Activated T-helper 1 cell treated with Interleukin-2 at 50 U/mL for 16 hours (primary cell): ENCODE results near the gene ME1.
"Not testable (repeated sequence)": the region's sequence is repeated elsewhere in the genome, so short reads cannot be mapped to it uniquely, and the experiment has no call there.

Source experiments
- DNase-seq: peaks from one replicate; pipeline ENCODE4 v3.0.0-alpha.2; 2020; ENCODE audit warnings: low read depth

Gene ME1

DNA sequence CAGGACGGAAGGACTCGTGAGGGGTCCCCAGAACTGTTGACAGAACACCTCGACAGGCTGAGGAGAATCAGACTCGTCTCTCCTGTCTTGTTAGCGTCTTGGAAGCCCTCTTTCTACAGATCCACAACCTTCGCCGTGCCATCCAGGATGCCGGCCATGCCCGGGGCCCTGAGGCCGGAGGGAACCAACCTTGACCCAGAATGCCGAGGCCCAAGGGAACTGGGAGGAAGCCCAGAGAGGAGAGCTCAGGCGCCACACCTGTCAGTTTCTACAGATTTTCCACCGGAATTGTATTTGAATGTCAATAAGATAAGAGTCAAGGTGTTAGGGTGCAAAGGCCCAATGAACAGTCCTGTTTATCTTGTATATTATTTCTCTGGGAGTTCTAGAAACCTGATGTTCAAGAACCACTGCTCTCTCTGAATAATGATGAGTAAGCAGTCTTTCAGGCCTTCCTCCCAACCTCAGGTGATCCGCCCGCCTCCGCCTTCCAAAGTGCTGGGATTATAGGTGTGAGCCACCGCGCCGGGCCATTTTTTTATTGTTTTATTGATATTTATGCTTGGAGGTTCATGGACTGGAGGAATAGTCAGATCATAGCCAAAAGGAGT, 799 bp upstream of the ME1 start:
- DNase-seq: no peak

GRCh38 chr6:83429857-83430610, 817 bp downstream of the ME1 start:
- DNase-seq: no peak

GRCh38 chr6:83429269-83429668, 1.6 kb downstream of the ME1 start:
- DNase-seq: no peak

DNA sequence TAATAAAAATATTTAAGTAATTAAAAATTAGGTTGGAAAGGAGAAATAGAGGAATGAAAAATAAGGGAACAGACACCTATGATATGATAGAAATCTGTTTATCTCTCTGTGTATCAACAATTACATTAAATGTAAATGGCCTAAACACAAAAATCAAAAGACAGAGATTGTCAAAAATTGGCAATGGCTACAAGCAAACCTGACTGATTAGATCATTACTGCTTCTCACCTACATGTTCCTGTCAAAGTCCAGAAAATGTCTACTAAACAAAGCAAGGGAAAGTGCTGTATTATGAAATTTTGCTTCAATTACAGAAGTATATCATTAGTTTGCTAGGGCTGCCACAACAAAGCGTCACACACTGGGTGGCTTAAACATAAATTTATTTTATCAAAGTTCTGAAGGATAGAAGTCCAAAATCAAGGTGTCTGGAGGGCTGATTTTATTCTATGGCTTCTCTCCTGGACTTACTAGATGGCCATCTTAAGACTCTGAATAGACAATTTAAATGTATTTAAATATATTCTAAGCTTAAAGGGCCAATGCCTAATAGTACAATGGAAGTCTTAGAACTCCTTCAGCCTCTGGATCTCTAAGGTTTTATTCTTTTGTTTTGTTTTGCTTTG, 6.3 kb downstream of the ME1 start:
- no peak for DNase-seq

GRCh38 chr6:83417880-83418663, 12.8 kb downstream of the ME1 start:
- DNase-seq: no peak

DNA sequence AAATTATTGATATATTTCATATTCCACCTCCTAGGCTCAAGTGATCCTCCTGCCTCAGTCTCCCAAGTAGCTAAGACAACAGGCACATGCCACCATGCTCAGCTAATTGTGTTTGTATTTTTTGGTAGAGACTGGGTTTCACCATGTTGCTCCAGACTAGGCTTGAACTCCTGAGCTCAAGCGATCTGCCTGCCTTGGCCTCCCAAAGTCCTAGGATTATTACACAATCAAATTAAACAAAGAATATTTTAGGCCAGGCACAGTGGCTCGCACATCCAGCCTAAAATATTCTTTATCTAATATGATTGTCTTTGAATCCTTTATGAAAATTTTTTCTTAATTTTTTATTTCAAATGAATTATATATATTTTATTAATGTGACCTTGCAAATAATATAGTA, 17.8 kb downstream of the ME1 start:
- DNase-seq: no peak

DNA sequence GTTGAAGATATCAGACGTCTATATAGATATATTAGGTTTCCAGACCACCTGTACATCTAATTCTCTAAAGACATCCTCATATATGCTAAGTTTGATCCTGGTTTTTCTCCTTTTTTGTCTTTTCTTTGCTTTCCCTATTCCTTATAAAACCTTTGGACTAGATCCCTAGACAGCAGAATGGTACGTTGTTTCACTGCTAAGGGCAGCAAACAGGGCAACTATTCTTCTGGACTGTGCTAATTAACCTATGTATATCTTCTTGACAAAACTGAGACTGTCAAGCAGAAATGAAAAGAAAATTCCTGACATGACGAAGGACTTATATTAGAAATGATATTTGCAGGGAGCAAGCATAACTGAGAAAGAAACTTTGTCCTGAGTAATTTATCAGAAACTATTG, 19.1 kb downstream of the ME1 start:
- DNase-seq: no peak

DNA sequence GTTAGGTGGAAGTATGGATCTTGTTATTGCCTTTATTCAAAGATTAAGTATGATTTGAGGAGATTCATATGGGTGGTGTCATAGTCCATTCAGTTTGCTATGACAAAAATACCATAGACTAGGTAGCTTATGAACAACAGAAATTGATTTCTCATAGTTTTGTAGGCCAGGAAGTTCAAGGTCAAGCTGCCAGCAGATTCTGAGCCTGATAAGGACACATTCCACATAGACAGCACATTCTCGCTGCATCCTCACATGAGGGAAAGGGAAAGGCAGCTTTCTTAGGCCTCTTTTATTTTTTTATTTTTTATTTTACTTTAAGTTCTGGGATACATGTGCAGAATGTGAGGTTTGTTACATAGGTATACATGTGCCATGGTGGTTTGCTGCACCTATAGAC, 27.7 kb downstream of the ME1 start:
- no peak for DNase-seq

- DNase-seq: no peak
Observed at GRCh38 chr6:83389606-83390005, 41.2 kb downstream of the ME1 start.

- DNase-seq: no peak
Observed at GRCh38 chr6:83385473-83385872, 45.4 kb downstream of the ME1 start.

DNA sequence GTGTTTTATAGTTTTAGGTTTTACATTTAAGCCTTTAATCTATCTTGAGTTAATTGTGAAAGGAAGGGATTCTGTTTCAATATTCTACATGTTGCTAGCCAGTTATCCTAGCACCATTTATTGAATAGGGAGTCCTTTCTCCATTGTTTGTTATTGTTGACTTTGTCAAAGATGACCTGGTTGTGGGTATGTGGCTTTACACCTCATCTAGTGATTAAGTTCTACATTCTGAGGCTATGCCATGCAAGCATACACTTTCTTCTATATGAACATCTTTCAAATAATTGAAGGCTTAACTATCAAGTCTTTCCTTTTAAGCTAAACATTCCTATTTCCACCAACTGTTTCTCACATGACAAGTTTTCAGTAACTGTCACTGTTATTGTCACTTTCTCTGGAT, 46.1 kb downstream of the ME1 start:
- DNase-seq: no peak

DNA sequence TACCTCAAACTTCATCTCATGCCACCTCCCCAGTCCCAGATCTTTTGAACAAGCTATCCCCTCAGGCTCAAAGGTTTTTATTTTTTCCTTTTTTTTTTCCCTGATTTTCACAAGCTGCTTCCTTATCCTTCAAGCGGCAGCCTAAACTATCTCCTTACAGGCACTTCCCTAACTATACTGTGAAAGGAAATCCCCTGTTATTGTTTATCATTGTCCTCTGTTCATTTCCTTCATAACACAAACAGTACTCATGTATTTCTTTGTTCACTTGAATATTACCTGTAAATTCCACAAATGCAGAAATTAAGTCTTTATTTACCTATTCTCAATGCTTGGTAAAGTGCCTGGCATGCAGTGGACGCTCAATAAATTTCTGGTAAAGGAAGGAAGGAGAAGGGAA, 48.9 kb downstream of the ME1 start:
- no peak for DNase-seq

GRCh38 chr6:83378621-83379388, 52.0 kb downstream of the ME1 start:
- DNase-seq: no peak

GRCh38 chr6:83371423-83371822, 59.4 kb downstream of the ME1 start:
- DNase-seq: no peak

DNA sequence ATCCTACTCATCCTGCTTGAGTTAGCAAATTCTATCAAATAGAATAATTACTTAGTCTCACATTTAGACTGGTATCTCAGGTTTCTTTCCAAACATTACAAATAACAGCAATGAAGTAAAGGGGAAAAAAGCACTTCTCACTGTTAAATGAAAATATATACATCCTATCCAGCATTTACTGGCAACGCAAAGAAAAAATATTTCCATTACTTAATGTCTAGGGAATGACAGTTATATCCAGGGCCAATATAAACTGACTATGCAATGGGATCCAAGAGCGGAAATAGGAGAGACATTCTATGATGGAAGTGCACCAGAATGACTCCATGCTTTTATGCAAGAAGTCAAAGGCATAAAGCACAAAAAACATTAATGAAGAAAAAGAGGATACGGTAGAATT, 60.3 kb downstream of the ME1 start:
- no peak for DNase-seq

DNA sequence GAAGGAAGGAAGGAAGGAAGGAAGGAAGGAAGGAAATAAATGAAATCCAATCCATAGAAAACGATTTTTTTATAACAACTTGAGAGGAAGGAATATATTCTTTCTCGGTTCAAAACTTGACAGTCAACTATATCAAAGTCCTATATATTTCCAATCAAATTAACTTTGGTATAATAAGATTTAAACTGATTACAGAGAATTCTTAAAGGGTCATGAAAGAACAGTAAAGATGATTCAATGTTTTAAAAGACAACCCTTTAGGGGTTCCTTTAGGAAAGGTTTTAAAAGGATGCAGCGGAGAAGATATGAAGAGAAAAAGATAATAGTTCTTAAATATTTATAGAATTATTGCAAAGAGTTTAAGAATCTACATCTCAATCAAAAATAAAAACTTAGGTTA, 61.2 kb downstream of the ME1 start:
- no peak for DNase-seq

DNA sequence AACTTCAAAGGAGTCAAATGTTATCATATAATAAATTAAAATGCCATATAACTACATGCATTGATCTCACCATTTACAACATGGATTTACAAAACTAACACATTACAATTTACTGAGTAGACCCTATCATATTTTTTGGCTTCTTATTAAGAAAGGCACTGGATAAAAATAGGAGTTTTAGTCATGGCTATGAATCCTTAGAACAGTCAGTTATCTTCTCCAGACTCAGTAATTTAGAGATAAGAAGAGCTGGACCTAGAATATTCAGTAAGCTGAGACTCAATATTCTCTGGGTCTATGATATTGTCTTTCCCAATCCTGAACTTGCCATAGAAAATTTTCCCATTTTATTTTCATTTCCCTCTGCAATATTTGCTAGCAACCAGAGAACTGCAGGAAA, 62.3 kb downstream of the ME1 start:
- no peak for DNase-seq

DNA sequence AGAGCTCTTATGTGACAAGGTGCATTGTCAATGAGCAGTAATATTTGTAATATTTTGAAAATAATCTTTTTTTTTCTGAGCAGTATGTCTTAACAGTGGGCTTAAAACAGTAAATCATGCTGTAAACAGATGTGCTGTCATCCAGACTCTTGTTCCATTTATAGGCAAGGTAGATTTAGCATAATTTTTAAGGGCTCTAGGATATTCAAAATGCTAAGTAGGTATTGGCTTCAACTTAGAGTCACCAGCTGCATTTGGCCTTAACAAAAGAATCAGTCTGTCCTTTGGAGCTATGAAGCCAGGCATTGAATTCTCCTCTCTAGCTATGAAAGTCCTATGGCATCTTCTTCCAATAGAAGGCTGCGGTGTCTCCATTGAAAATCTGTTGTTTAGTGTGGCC, 63.7 kb downstream of the ME1 start:
- DNase-seq: no peak

GRCh38 chr6:83365931-83366330, 64.9 kb downstream of the ME1 start:
- DNase-seq: no peak

GRCh38 chr6:83362349-83362748, 68.5 kb downstream of the ME1 start:
- DNase-seq: not testable (repeated sequence)

DNA sequence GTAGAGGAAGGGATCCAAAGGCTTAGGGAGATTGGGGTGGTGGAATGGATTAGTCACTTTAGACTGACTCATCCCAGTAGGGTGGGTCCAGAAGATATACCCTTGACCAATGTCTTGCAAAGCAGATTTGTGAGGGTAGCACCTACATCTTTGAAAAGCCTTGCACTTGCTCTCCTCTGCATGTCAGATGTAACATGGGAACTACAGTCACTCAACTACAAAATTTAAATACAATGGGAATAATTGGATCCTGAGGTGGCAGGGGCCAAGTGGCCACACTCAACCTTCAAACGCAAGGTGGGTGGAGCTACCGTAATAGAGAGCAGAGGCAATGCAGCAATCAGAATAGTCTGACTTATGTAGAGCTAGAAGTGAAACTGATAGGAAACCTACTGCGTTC, 71.2 kb downstream of the ME1 start:
- no peak for DNase-seq

DNA sequence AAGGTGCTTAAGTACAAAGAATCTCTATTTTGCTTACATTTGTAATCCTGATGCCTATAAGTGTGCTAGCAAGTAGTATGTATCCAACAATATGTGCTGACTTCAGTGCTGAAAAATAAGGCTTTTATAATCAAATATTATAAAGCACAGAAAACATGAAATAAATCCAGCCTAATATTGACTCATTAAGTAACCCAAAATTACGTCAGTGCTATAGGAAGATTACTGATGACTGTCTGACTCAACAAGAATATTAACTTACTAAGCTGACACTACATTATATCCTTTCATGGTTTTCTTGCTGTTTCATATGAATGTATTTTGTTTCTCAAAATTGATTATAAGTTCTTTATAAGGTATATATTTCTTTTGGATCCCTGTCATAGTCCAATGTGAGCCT, 76.1 kb downstream of the ME1 start:
- no peak for DNase-seq
